GM10266 (cell line): Measurements from ENCODE around the gene YAE1.

Experiments used
- DNase-seq: peaks from one replicate; pipeline ENCODE4 v3.0.0; 2012; ENCODE audit errors: extremely low spot score
- CTCF ChIP-seq: IDR thresholded peaks from 2 replicates; pipeline ENCODE4 v1.5.1; 2012; ENCODE audit warnings: mild to moderate bottlenecking, low read depth; ENCODE audit not compliant: control insufficient read depth, insufficient read depth; ENCODE audit errors: missing control alignments

YAE1 gene

GRCh38 chr7:39528849-39529248 is 37.4 kb upstream of the YAE1 start:
- no peak for DNase-seq
- TF ChIP-seq CTCF = no peak

GRCh38 chr7:39529582-39529981 is 36.6 kb upstream of the YAE1 start:
- no peak for DNase-seq
- no peak for TF ChIP-seq CTCF

- no peak for TF ChIP-seq CTCF
- DNase-seq = no peak
Measured at GRCh38 chr7:39530971-39531370, 35.2 kb upstream of the YAE1 start.

- DNase-seq = no peak
Measured at GRCh38 chr7:39531818-39532217, 34.4 kb upstream of the YAE1 start.

GRCh38 chr7:39532832-39533231 is 33.4 kb upstream of the YAE1 start:
- TF ChIP-seq CTCF = no peak

More at GRCh38 chr7:39531818-39532217, 34.4 kb upstream of the YAE1 start:
- no peak for TF ChIP-seq CTCF

GRCh38 chr7:39534599-39534998 is 31.6 kb upstream of the YAE1 start:
- TF ChIP-seq CTCF = no peak
- DNase-seq = no peak

More at GRCh38 chr7:39532832-39533231, 33.4 kb upstream of the YAE1 start:
- no peak for DNase-seq

- no peak for TF ChIP-seq CTCF
- DNase-seq = no peak
Measured at GRCh38 chr7:39535064-39535463, 31.1 kb upstream of the YAE1 start.
